NT2/D1 (cell line): Measurements from ENCODE around the gene CACNA1C.

Source experiments
- SUZ12 ChIP-seq: IDR thresholded peaks from 2 replicates; pipeline ENCODE4 v1.6.1; 2011; ENCODE audit not compliant: insufficient read length, insufficient read depth; ENCODE audit errors: extremely low read depth
- YY1 ChIP-seq: IDR thresholded peaks from 2 replicates; pipeline ENCODE4 v1.6.1; 2011; ENCODE audit not compliant: insufficient read length, insufficient read depth
- ZNF274 ChIP-seq: IDR thresholded peaks from 2 replicates; pipeline ENCODE4 v1.6.1; 2011; ENCODE audit warnings: mild to moderate bottlenecking, low read depth, low read length

GRCh38 chr12:2198005-2198501, 145.3 kb downstream of the CACNA1C start:
- TF ChIP-seq SUZ12 (no peak), YY1 (no peak), ZNF274 (no peak)
